Endothelial cell of umbilical vein (primary cell): ENCODE data around the gene AZU1. TPM values are rescaled to one million over a fixed set of nuclear protein-coding genes. Genes with fewer than 3 reads are reported as not detected.
"Not testable (repeated sequence)": the region's sequence is repeated elsewhere in the genome, so short reads cannot be mapped to it uniquely, and the experiment has no call there.

Source experiments
- BruUV-seq: library from RNA; stranded (reverse); fragments of 400-500 nt; replicated peaks from 2 replicates; lab custom pipeline; 2021; lab: Mats Ljungman, UMichigan
- CTCF ChIA-PET: fragments of 300-600, 350-600 bp; sonication (Branson Sonifier 250); formaldehyde crosslinking; loops from one replicate; lab custom pipeline; 2021; ENCODE audit warnings: antibody characterized with exemption, inconsistent platforms; lab: Charles Lee
- POLR2A ChIA-PET: fragments of 300-600, 350-600 bp; sonication (Branson Sonifier 250); formaldehyde crosslinking; loops from one replicate; lab custom pipeline; 2021; ENCODE audit warnings: antibody characterized with exemption, inconsistent platforms; lab: Charles Lee
- DNase-seq: peaks from one replicate; pipeline ENCODE4 v3.0.0-alpha.2; 2011; ENCODE audit warnings: low read depth, low spot score
- FAIRE-seq: peaks from 2 replicates; lab custom pipeline; 2011; peaks lifted over from hg19 to GRCh38; lab: Jason Lieb, UNC
- H2AFZ ChIP-seq: 2 replicates; pipeline ENCODE4 v1.6.0; 2012; ENCODE audit warnings: low read depth, low read length, control low read depth, inconsistent platforms
- H3K27ac ChIP-seq: 2 replicates; pipeline ENCODE4 v1.5.1; 2011; ENCODE audit warnings: low read depth, mild to moderate bottlenecking, control low read depth, low read length, moderate library complexity; ENCODE audit not compliant: insufficient read depth
- H3K27me3 ChIP-seq, 2 experiments: 2 replicates each; pipeline versions ENCODE4 v1.6.0 to v1.6.1; 2011; ENCODE audit warnings: low read length in 2 of 2, mixed read lengths in 1 of 2; ENCODE audit not compliant: control insufficient read depth in 2 of 2, insufficient read depth in 2 of 2
- H3K36me3 ChIP-seq, 2 experiments: 2 replicates in 1 of 2; 3 replicates in 1 of 2; pipeline ENCODE4 v1.5.1; 2011; ENCODE audit warnings: low read length in 2 of 2, mild to moderate bottlenecking in 1 of 2, moderate library complexity in 1 of 2; ENCODE audit not compliant: control insufficient read depth in 2 of 2, insufficient read depth in 2 of 2; ENCODE audit errors: extremely low read depth in 1 of 2
- H3K4me1 ChIP-seq: 3 replicates; pipeline ENCODE4 v1.5.1; 2011; ENCODE audit warnings: mild to moderate bottlenecking, low read length; ENCODE audit not compliant: control insufficient read depth, insufficient read depth; ENCODE audit errors: extremely low read depth
- H3K4me2 ChIP-seq: 2 replicates; pipeline ENCODE4 v1.6.1; 2011; ENCODE audit warnings: low read length, control low read depth, mixed read lengths; ENCODE audit not compliant: insufficient read depth
- H3K4me3 ChIP-seq, 3 experiments: fragments of 200-600 bp in 1 of 3; sonication (generic), shearing (Covaris generic) in 1 of 3; replicated peaks in 1 of 3; 2 replicates each; pipeline ENCODE4 v1.5.1; 2011 to 2016; ENCODE audit warnings: control low read depth in 3 of 3, low read length in 3 of 3, mild to moderate bottlenecking in 2 of 3, inconsistent platforms in 1 of 3, low read depth in 1 of 3, moderate library complexity in 1 of 3; ENCODE audit not compliant: insufficient read depth in 1 of 3
- H3K79me2 ChIP-seq: 2 replicates; pipeline ENCODE4 v1.6.0; 2012; ENCODE audit warnings: low read length, inconsistent platforms; ENCODE audit not compliant: control insufficient read depth, insufficient read depth
- H3K9ac ChIP-seq: replicated peaks from 2 replicates; pipeline ENCODE3; 2011; ENCODE audit warnings: low read length, control low read depth; ENCODE audit not compliant: insufficient read depth; ENCODE audit errors: extremely low read depth
- H3K9me1 ChIP-seq: replicated peaks from 3 replicates; pipeline ENCODE4 v1.6.0; 2011; ENCODE audit warnings: mild to moderate bottlenecking, low read length; ENCODE audit not compliant: control insufficient read depth, insufficient read depth; ENCODE audit errors: extremely low read depth
- H3K9me3 ChIP-seq: replicated peaks from 2 replicates; pipeline ENCODE4 v1.5.1; 2012; ENCODE audit warnings: low read length, inconsistent platforms; ENCODE audit not compliant: control insufficient read depth, insufficient read depth
- H4K20me1 ChIP-seq: replicated peaks from 2 replicates; pipeline ENCODE3; 2011; ENCODE audit warnings: mild to moderate bottlenecking, low read length; ENCODE audit not compliant: control insufficient read depth, insufficient read depth; ENCODE audit errors: extremely low read depth
- JUN ChIP-seq: IDR thresholded peaks from 2 replicates; pipeline ENCODE4 v1.6.1; 2011; ENCODE audit warnings: borderline replicate concordance, low read depth; ENCODE audit not compliant: insufficient read length, insufficient read depth
- POLR2A ChIP-seq: IDR thresholded peaks from 2 replicates; pipeline ENCODE4 v1.6.1; 2012; ENCODE audit warnings: low read depth, mild to moderate bottlenecking, control low read depth, low read length
- POLR2AphosphoS5 ChIP-seq: IDR thresholded peaks from 2 replicates; pipeline ENCODE4 v1.6.1; 2012; ENCODE audit warnings: low read depth, mild to moderate bottlenecking, control low read depth, low read length, moderate library complexity; ENCODE audit not compliant: insufficient read depth
- dilution Hi-C: fragments of 300-500 bp; cut with MboI; formaldehyde crosslinking; loops from one replicate; pipeline ENCODE4 v1.15.0; 2019; ENCODE audit warnings: low sequenced_read_pairs; ENCODE audit not compliant: extremely low pct_ligation_motif_present
- intact Hi-C: fragments of 100-400 bp; cut with micrococcal nuclease; formaldehyde crosslinking; loops from one replicate; pipeline ENCODE4 v1.10.0; 2022
- polyA plus RNA-seq, 4 experiments: library from polyadenylated mRNA; depleted of rRNA in 3 of 4; stranded (reverse) in 3 of 4; unstranded in 1 of 4; fragments of >200 nt; gene quantifications; 2 replicates each; pipeline versions ENCODE4 v1.2.1 to v1.2.3, GENCODE V29; 2011 to 2012; ENCODE audit warnings: missing spikeins in 1 of 4
- total RNA-seq: library from RNA; stranded (reverse); gene quantifications from 2 replicates; pipeline ENCODE4 v1.2.3, GENCODE V29; 2021

The AZU1 gene
- total and polyA plus RNA-seq, 2 donors (not counting 3 experiments of a cell fraction or from before 2014, with no cell fraction given), result 0.12 TPM; not detected in 1

GRCh38 chr19:815775-816499, 11.7 kb upstream of the AZU1 start:
- peaks cover 3% of the 10 kb centered on the region for H4K20me1 ChIP-seq
- BruUV-seq, result no TSS peak
- no peak overlapping the region for H3K4me3 ChIP-seq
- no peak for TF ChIP-seq POLR2AphosphoS5
- TF ChIP-seq POLR2A, result peak; percentile 17
- H3K27ac ChIP-seq, result no peak overlapping the region
- H3K4me1 ChIP-seq, result no peaks in the 10 kb centered on the region
- H2AFZ ChIP-seq, result no peak overlapping the region
- H3K9ac ChIP-seq, result no peak overlapping the region
- DNase-seq (no peak), FAIRE-seq (no peak)
- no peak overlapping the region for H3K4me2 ChIP-seq
- peaks cover 6 to 12% of the 10 kb centered on the region in 2 experiments for H3K36me3 ChIP-seq
- CTCF ChIA-PET, result no interaction called here
- H3K79me2 ChIP-seq, result no peaks in the 10 kb centered on the region
- intact Hi-C loops (no loop called here), dilution Hi-C loops (no loop called here)
- POLR2A ChIA-PET, result no interaction called here
- H3K9me3 ChIP-seq, result no peaks in the 10 kb centered on the region
- no peaks in the 10 kb centered on the region for H3K9me1 ChIP-seq
- H3K27me3 ChIP-seq, result no peaks in the 10 kb centered on the region

DNA sequence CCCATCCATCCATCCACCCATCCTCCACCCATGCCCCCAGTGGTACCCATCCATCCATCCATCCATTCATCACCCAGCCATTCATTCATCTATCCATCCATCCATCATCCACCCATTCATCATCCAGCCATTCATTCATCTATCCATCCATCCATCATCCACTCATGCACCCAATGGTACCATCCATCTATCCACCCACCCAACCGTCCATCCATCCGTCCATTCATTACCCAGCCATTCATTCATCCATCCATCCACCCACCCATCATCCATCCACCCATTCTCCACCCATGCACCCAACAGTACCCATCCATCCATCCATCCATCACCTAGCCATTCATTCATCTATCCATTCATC, 11.2 kb upstream of the AZU1 start:
- no peak for TF ChIP-seq JUN
- dilution Hi-C loops (no loop called here), intact Hi-C loops (no loop called here)
- Histone ChIP-seq H3K36me3 (peaks cover 2 to 10% of the 10 kb centered on the region in 2 experiments), H3K4me1 (no peaks in the 10 kb centered on the region), H3K4me3 (no peak overlapping the region), H3K9ac (no peak overlapping the region), H3K9me3 (no peaks in the 10 kb centered on the region), H2AFZ (no peak overlapping the region), H3K4me2 (no peak overlapping the region), H3K27me3 (no peaks in the 10 kb centered on the region), H3K79me2 (no peaks in the 10 kb centered on the region), H3K27ac (no peak overlapping the region), H3K9me1 (no peaks in the 10 kb centered on the region), H4K20me1 (peaks cover under 1% of the 10 kb centered on the region)
- BruUV-seq, result no TSS peak
- ChIA-PET CTCF (no interaction called here), POLR2A (no interaction called here)
- FAIRE-seq (no peak), DNase-seq (no peak)

DNA sequence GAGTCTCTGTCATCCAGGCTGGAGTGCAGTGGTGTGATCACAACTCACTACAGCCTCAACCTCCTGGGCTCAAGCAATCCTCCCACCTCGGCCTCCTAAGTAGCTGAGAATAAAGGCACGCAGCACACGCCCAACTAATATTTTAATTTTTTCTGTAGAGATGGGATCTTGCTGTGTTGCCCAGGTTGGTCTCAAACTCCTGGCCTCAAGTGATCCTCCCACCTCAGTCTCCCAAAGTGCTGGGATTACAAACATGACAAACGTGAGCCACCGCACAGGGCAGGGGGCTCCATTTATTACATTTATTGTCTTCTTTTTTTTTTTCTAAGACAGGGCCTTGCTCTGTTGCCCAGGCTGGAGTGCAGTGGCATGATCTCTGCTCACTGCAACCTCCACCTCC, 7.4 kb upstream of the AZU1 start:
- H3K27me3 ChIP-seq, H3K4me1 ChIP-seq, H2AFZ ChIP-seq, dilution Hi-C loops, H3K4me2 ChIP-seq, H3K36me3 ChIP-seq, H3K9me1 ChIP-seq, FAIRE-seq, H3K79me2 ChIP-seq, intact Hi-C loops, H3K9me3 ChIP-seq, DNase-seq, H3K9ac ChIP-seq, POLR2A ChIA-PET, H4K20me1 ChIP-seq, BruUV-seq, H3K4me3 ChIP-seq, H3K27ac ChIP-seq: not testable (repeated sequence)
- CTCF ChIA-PET, result interaction anchor here (1.8 kb wide), 1 partner anchor 36 kb away, joined by 4 read pairs; no protein-coding TSS in a partner anchor
